Stimulated activated CD8-positive, alpha-beta memory T cell treated with anti-CD3 and anti-CD28 coated beads, Interleukin-12 subunit alpha, Interleukin-12 subunit beta, amount 100 ng/mL, for 24 hours (primary cell): ENCODE results near the gene GJD3.

Experiments
- DNase-seq: peaks from one replicate; pipeline ENCODE4 v3.0.0-alpha.2; 2020; ENCODE audit errors: extremely low read depth

Gene GJD3

DNA sequence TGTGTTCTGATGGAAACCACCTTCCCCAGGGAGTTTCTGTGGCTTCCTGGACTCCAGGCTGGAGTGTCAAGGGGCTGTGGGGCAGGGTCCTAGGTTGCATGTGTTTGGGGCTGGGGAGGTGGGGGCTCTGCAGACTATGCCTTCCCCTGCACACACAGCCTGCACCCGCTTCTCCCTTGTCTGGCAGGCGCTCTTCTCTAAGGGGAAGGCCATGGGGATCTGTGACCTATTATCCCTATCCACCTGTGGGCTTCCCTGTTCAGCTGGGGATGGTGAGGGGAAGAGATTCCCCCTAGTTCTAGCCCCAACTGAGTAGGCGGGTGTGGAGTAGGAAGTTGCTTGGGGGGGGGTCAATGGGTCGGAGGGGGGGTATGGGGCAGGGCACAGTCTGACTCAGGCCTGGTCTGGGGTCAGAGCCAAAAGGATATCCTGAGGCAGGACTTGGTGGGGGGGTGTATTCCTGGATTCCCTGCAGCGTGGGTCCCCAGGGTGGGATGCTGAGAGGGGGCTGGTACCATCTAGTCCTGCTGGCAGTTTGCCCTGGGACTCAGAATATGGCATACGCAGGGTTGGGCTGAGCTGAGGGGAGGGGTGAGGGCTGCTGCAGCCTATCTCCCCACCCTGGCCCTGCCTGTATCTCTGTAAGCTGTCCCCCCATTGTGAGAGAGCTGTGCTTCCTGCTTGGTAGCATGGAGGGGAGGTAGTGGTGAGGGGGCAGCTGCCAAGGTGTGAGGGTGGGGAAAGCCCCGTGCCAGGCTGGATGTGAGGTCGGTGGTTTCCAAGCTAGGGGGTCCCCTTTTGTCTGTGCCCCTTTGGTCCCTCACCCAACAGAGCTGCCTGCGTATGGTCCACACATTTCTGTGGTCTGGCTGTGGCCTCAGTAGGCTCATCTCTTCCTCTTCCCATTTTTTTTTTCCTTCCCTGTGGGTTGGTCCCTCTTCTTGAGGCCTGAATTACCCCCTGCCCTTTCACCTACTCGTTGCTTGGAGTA lies 40.9 kb downstream of the GJD3 start:
- no peak for DNase-seq

DNA sequence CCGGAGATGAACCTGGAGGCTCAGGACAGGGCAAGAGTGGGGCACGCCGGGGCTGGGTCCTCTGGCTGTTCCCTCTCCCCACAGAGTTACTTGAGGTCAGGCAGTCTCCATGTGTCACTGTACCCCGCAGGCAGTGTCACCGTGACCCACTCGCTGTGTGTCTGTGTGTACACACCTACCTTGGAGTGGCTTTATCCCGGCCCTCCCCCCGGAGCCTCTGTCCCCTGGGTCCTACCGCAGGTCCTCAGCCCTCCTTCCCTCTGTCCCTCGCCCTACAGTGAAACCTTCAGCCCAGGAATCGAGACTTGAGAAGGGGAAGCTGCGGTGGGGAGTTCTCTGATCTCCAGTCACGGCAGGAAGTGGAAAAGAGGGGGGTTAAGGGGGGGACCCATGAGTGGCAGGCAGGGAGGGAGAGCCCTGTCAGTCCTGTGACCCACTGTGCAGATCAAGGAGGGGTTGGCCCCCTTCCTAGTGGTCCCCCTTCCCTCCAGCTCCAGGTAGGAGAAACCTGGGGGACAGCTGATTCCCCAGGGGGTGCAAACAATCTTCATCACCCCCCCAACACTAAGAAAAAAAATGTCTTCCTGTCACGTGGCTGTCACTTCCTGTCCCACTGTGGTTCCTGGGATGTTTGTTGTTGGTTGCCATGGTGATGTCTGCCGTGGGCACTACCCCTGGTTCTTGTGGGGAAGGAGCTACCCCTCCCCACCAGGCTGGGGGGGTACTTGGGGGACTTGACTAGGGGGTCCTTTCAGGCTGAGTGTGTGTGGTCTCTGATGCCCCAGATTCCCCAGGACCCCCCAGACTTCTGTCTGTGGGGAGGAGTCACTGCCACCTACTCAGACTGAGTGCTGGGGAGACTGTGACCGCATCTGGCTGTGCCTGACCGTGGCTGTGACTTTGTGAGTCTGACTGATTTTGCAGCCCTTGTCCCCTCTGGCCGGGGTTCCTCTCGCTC lies 41.9 kb downstream of the GJD3 start:
- DNase-seq = peak; percentile 70

DNA sequence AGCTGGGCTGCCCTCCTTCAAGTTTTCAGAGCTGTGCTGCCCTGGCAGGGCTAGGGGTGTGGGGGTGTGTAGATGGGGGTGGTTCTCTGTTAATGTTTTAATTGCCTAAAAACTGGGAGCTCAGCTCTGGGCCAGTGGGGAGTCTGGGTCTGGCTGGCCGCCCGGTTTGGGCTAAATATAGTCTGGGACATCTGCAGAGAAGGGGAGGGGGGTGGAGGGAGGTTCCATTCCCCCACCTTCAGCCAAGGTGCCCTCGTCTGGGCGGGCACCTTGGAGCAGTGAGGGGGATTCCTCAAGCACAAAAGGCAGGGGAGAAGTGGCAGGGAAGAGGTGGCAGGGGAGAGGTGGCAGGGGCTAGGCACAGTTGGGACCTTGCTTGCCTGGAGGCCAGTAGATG lies 42.6 kb downstream of the GJD3 start:
- no peak for DNase-seq

DNA sequence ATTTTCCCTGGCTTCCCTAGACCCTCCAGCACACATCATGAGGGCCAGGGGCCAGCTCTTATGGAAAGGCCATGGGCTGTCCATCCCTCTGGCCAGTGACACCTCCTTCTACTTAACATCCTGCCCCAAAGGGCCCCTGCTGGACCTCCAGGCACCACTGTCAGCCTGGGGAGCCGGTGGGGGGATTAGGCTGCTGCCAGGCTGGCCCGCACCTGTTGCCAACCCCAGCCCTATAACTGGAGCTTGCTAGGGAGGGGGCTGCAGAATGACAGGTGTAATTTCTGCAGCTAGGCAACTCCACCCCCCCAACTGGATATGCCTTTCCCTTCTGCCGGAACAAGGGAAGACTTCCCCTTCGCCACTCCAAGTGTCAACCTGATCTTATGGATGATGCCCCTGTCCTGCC lies 43.0 kb downstream of the GJD3 start:
- DNase-seq = no peak

DNA sequence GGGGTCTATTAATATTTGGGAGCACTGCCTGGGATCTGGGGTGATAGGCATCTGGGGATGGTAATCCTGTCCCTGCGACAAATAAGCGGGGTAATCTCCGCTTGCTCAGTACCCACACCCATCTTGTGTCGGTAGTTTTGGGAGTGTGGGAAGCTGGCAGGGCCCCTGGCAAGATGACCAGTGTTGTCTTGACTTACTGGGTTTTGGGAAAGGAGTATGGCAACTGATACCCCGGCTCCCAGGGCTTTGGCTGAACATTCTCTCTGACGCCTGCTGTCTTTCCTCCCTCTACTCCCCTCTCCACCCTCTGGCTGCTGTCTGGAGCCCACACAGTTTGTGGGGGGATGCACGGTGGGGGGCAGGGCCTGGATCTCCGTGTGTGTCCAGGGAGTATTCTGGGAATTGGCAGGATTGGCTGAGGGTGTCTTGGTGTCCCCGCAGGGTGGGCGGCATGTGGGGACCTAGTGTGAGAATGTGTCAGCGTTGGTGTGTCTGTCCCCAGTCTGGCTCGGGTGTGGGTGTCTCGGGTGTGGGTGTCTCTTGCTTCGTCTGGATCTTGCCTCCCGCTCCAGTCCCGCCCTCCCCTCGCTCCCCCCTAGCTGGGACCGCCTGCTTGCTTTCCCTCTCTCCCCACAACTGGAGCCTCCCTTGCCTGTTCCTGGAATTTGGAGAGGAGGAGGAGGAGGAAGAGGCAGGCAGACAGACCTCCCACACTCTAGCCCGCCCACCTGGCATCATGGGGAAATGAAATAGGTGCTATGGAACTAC lies 43.6 kb downstream of the GJD3 start:
- DNase-seq = no peak

DNA sequence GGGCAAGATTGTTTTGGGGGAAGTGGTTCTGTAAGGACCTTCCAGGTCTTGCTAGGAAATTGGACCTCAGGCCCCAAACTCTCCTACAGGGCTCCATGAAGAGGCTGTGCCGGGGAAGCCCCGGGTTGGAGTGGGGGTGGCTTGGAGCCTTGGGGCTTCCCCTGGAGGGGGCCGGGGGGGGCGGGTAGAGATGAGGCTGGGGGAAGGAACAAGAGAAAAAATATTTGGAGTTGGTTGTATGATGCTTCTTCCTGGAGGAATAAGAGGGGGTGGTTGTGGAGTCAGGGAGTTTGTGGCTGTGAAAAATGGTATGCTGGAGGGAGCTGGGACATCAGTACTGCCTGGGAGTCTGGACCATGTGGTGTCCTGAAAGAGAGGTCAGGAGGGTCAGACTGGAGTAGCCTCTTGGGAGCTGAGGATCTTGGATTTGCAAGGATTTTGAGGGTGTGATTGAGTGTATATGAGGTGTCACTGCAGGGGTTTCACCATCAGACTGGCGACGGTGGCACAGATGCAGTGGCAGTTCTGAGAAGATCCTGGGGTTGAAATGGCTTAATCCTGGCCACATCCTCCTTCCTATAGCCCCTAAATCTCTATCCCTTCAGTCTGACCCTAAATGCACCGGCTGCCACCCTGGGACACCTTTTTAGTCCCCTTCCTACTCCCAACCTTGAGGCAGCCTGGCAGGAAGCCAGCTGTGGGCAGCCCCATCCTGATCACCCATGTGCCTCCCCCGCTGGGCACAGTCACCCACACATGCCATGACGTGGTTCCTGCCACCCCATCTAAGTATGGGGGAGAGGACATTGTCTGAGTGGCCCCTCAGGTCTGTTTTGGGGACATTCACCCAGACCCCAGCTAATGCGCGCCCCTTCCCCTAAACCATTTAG lies 44.6 kb downstream of the GJD3 start:
- DNase-seq = no peak

DNA sequence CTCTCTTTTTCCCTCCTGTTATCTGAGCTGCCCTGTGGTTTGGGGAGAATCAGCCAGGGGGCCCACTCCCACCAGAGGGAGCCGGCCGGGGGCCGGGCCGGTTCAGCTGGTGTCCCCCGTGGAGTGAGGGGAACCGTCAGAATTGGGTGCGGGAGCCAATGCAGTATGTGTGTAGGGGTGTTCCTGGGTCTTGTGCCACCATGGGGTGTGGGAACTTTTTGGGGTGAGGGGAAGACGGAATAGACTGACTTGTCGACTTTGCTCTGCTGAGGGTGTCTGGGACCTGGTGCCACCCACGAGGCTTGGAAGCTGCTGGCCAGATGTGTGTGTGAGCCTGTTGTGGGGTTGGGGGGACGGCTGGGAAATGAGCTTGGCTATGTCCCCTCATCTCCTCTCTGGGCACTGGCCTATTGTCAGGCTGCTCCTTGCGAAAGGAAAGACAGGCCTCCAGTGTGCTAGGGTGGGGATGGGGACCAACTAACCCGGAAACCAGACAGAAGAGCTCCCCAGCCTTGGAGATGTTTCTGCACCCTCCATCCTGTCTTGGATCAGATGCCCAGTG lies 45.6 kb downstream of the GJD3 start:
- no peak for DNase-seq

DNA sequence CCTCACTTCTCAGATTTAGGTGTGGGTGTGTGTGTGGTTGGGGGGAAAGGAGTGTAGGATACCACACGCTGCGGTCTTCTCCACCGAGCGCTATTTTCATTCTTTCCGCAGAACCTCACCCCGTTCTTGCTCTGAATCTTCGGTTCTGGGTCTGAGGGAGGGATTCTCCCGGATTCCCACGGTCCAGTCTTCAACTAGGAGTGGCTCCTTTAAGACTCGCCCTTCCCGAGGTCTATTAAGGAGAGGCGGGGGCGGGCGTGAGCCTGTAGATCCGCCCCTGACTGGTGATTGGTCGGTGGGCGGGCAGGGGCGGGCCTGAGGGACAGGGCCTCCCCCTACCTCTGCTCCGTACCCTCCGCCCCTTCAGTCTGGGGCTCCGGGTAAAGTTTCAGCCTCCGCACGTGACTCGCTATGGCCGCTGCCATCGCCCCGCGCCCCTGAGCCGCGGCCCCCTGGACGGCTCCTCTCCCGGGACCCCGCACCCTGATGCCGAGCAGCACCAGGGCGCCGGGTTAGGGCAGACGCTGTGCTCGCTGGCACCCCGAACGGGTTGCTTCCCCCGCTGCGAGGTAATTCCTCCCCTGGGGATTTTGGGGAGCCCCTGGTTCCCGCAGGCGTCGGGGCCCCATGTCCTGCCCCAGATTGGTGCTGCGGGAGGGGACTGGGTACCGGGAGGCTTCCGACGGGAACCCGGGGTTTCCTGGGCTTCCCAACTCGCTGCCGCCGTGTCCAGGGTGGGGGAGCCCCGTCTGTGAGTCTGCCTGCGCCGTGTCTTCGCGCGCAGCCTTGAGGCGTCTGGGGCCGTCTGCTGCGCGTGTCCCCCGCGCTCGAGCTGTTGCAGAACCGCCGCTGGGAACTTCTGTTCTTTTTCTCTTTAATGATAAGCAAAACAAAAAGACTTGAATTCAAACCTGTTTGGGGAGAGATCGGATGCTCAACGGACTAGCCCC lies 46.4 kb downstream of the GJD3 start:
- DNase-seq = peak; percentile 75

DNA sequence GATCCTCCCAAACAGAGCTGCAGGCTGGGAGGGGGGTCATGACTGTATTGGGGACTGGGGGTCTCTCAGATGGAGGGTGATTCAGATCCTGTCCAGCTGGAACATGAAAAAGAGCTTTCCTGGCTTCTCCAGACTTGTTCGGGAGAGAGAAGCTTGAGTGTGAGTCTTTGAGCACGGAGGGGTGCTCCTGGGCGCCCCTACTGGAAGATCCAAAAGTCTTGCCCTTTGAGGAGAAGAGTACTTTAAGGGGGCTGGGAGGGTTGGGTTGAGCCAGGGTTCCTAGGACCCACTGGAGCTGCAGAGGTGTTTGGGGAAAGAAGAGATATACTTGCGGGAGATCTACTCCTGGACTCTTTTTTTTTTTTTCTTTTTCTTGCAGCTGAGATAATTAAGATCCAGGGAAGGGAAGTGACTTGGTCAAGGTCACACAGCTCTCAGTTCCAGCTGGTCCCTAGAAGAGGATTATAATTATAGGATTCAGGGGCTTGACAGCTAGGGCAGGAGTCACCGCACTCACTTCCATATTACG lies 47.1 kb downstream of the GJD3 start:
- no peak for DNase-seq

DNA sequence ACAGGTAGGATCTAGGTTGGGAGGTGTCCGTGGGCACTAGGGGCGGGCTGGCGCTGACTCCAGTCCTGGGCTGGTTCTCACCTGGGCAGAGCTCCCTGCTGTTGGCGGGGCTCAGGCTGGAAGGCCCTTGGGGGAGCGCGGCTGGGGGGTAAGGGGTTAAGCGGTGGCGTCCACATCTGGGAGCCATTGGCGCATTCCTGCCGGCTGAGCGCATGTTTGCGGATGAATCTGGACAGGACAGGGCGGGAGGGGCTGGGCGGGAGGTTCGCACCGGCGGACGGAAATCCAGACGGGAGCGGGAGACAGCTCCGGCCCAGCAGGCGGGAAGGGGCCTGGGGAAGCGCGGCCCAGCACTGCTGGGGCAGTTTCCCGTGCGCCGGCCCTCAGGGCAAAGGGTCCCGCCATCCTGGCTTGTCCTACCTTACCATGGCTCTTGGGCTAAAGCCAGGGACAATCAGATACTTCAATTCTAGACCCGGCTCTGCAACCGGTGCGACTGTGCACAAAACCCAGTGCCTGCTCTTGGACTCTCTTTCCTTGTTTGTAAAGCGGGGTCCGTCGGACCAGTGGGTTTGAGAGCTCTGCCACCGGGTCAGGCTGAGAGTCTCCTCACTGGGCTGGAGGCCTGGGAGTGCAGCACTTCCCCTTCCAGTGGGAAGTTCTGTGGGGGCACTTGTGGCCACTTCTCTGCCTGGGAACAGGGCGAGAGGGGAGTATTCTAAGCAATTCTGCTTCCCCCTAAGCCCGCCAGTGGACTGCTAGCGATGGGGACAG lies 47.8 kb downstream of the GJD3 start:
- DNase-seq = no peak

DNA sequence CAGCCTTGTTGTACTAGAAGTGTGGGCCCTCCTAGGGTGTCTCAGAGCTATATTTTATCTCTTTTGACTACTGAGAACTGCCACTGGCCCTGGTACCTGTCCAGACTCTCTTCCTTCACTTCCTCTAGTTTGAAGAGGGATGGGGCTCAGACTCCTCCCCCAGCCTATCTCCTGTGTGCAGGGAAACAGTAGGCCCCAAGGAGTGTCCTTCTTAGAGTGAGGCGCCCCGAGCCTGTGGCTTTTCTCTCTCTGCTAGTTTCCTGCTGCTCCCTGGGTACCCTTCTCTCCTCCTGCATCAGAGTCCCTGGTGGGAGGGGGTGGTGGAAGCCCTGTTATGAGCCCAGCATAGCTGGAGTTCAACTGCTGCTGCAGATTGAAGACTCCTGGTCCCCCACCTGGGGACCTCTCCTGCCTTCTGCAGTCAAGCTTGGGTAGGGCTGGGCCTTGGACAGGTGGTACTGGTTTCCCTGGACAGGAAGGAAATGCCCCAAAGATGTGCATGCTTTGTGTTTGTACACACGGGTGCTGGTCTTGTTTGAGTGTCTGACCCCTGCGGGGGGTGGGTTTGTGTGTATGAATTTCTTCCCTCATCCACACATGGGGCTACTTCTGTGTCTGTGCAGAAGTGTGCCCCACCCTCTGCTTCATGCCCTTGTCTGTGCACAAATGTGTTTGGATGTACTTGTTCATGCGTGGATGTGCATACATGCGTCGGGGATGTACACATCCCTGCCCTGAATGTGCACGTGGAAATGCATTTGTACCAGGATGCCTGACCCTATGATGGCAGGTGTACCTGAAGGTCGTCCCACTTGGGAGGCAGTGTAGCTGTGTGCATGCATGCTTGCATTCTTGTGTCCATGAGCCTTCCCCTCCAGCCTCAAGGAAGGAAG lies 48.6 kb downstream of the GJD3 start:
- DNase-seq = no peak

DNA sequence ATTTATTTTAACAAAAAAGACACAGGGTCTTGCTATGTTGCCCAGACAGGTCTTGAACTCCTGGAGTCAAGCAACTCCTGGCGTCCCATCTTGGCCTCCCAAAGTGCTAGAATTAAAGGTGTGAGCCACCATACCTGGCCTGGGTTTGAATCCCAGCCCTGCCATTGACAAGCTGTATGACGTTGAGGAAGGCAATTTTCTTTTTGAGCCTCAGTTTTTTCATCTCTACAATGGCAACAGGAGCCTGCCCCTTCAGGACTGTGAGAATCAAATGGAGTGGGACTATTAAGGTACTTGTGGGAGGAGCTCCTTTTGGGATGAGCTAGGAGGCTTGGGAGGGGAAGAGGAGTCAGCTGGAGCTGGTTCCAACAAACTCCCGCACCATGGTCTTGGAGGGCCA lies 49.3 kb downstream of the GJD3 start:
- DNase-seq = no peak

DNA sequence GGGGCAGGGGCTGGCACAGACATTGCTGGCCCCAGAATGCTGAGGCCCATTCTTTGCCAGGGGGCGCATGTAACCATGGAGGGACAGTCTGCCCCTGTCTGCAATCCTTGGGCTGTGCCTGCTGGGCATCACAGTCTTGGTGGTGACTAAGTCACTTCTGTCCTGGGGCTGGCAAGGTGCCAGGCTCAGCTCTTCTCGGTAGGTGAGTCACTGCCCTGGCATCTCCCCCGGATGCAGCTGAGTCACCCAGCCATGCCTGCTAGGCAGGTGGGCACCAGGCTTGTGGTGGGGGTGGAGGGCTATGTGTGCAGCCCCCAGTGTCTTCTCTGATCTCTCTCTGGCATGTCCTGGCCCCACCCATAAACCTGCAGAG lies 50.0 kb downstream of the GJD3 start:
- DNase-seq = peak; percentile 62

DNA sequence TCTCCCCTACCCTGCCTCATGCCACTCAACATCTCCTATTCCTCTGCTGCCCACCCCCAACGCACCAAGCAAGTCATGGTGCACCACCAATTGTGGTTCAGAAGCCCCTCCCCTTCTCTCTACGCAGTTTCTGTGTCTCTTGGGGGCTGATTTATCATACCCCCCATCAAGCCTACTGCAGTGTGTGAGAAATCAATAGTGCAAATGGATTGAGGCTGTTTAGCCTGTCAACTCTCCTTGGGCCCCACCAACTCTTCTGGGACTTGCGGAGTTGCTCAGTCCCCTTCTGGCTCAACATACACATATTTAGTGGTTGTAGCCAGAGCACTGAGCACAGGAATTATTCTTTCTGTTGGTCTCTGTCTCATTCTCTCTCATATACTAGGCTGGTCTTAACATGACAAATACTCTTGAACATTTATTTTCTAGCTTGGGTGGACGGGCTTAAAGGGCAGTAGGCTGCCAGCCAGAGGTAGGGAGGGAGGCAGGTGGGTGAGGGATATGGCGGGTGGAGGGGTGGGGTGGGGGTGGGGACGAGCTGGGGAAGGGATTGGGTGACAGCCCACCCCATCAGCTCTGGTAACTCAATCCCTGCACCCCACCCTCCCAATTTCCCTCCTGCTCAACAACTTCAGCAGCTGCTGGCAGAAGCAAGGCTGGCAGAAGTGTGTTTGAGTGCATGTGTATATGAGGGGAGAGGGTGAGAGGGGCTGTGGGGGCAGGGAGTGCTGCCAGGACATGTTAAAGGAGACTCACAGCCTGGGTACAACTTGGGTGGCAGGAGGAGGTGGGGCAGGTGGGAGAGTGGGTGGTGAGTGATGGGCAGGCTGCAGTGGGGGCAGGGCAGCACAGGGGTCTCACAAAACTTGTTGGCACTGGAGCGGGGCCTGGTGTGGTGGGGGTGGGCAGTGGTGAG lies 50.6 kb downstream of the GJD3 start:
- no peak for DNase-seq
